ENCODE results near the gene C17orf100. TPM values are rescaled to one million over a fixed set of nuclear protein-coding genes. Genes with fewer than 3 reads are reported as not detected.

C17orf100 gene
- total and polyA plus RNA-seq, 9 of the 15 experiments (the other 6 are each of a cell fraction or from before 2014, with no cell fraction given): 0.04 to 1.7 (median 0.43) TPM

DNA sequence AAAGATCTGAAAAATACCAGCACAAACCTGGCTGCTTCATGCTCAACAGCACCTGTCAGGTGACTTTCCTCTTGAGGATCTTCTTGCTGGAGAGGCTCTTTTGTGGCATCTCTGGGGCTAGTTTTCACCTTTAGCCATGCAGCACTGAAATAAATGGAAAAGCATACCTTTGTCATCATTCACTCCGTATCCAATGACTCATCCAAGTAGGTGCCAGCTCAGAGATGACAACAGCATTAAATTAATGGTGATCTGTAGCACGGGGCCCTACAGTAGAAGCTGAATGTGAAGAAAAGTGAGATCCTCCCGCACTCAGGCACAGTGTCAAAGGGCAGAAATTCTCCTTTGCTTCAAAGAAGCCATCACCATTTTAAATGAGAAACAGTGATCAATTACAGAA is 43.2 kb upstream of the C17orf100 start (continued):
- TF ChIP-seq, protein P1, sequence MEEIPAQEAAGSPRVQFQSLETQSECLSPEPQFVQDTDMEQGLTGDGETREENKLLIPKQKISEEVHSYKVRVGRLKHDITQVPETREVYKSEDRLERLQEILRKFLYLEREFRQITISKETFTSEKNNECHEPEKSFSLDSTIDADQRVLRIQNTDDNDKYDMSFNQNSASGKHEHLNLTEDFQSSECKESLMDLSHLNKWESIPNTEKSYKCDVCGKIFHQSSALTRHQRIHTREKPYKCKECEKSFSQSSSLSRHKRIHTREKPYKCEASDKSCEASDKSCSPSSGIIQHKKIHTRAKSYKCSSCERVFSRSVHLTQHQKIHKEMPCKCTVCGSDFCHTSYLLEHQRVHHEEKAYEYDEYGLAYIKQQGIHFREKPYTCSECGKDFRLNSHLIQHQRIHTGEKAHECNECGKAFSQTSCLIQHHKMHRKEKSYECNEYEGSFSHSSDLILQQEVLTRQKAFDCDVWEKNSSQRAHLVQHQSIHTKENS (CRISPR knock-in tag; IDR thresholded peaks at IDR 0.05): no peak

DNA sequence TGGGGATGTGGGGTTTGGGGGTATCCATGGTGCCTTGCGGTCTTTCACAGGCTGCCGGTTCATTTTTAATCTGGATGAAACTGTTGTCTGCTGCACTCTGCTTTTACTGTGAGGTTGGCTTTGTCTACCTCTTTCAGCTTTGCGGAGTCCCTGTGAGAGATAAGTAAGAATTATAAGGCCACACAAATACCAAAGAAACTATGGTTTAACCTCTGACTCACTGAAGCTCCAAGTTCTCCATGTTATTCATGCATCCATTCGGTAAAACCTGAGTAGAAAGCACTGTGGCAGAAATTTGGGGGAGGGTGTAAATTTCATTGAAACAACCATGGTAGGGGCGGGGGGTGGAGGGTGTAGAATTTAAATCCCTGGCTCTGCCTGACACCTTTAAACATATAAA is 41.6 kb upstream of the C17orf100 start:
- Histone ChIP-seq H3K4me3 (no peak overlapping the region), H3K27me3 (ENCODE audit: control insufficient read depth in 2 of 2, insufficient read depth in 2 of 2, low read length in 2 of 2) (no peaks in the 10 kb centered on the region), H3K27ac (ENCODE audit: extremely low read depth, low read depth, low read length) (no peak overlapping the region), H3K9me1 (ENCODE audit: control insufficient read depth, insufficient read depth, low read length) (no peaks in the 10 kb centered on the region), H3K9ac (ENCODE audit: insufficient read depth in 1 of 2, low read depth in 2 of 2, low read length in 2 of 2) (no peak overlapping the region), H2AFZ (ENCODE audit: low read depth, low read length) (no peak overlapping the region), H4K20me1 (replicated peaks; ENCODE audit: control insufficient read depth, insufficient read depth, low read length) (no peaks in the 10 kb centered on the region), H3K4me2 (ENCODE audit: insufficient read depth, low read length) (no peak overlapping the region), H3K36me3 (ENCODE audit: control insufficient read depth, insufficient read depth, low read length) (peaks cover 44% of the 10 kb centered on the region; the same call in 1 of the 3 replicates), H3K4me1 (replicated peaks in 1 of 2; ENCODE audit: control insufficient read depth in 2 of 2, insufficient read depth in 2 of 2, low read length in 2 of 2) (no peaks in the 10 kb centered on the region), H3K79me2 (ENCODE audit: control insufficient read depth, insufficient read depth, low read length) (no peaks in the 10 kb centered on the region), H3K9me3 (replicated peaks; ENCODE audit: control insufficient read depth, insufficient read depth, low read depth, low read length) (no peaks in the 10 kb centered on the region)
- no peak for ATAC-seq
- CTCF ChIA-PET (ENCODE audit: low intra/inter-chr PET ratio): no interaction called here
- POLR2A ChIA-PET: no interaction called here
- no peak for TF ChIP-seq ZKSCAN1 (IDR thresholded peaks at IDR 0.05; ENCODE audit: low read depth, low read length)
- TF ChIP-seq ZNF695 (CRISPR knock-in tag; IDR thresholded peaks at IDR 0.05): no peak
- TF ChIP-seq SNRNP70 (optimal IDR thresholded peaks at IDR 0.05; ENCODE audit: low read depth, low read length): no peak
- no peak for TF ChIP-seq ZNF175 (CRISPR knock-in tag; IDR thresholded peaks at IDR 0.05; ENCODE audit: low read depth)
- TF ChIP-seq ZNF551 (CRISPR knock-in tag; IDR thresholded peaks at IDR 0.05): no peak
- in situ Hi-C loops (cut with MboI) (no loop called here), intact Hi-C loops (cut with micrococcal nuclease) (no loop called here)
- FAIRE-seq: no peak
- no TSS peak for BruUV-seq (replicated peaks)
- 87% methylated on average over 5 of the region's 5 CpGs for WGBS (ENCODE audit: insufficient coverage, low coverage, missing lambda C conversion rate)
- DNase-seq (ENCODE audit: extremely low read depth in 1 of 4, low spot score in 3 of 4): no peak

Measured in K562 (cell line).